ENCODE results near the gene ZNF583.

- TF ChIP-seq RAD21 (IDR thresholded peaks at IDR 0.05; ENCODE audit: low read length) (no peak), CTCF (IDR thresholded peaks at IDR 0.05) (no peak), MAX (IDR thresholded peaks at IDR 0.05; ENCODE audit: low read depth) (no peak), SMC3 (IDR thresholded peaks at IDR 0.05; ENCODE audit: low read depth, low read length) (no peak), GABPA (IDR thresholded peaks at IDR 0.05; ENCODE audit: low read depth) (no peak), NRF1 (IDR thresholded peaks at IDR 0.05; ENCODE audit: low read depth, low read length) (no peak), TEAD4 (IDR thresholded peaks at IDR 0.05; ENCODE audit: borderline replicate concordance, insufficient read depth) (no peak), CHD2 (IDR thresholded peaks at IDR 0.05; ENCODE audit: low read length, partially characterized antibody) (no peak), PBX3 (IDR thresholded peaks at IDR 0.05) (no peak), POLR2AphosphoS5 (IDR thresholded peaks at IDR 0.05; ENCODE audit: low read depth, low read length) (no peak), EZH2phosphoT487 (IDR thresholded peaks at IDR 0.05; ENCODE audit: borderline replicate concordance, low read depth) (no peak)
Measured at GRCh38 chr19:56383826-56384605, 20.1 kb upstream of the ZNF583 start.
